ENCODE measurements around the gene ARL6IP4.

DNA sequence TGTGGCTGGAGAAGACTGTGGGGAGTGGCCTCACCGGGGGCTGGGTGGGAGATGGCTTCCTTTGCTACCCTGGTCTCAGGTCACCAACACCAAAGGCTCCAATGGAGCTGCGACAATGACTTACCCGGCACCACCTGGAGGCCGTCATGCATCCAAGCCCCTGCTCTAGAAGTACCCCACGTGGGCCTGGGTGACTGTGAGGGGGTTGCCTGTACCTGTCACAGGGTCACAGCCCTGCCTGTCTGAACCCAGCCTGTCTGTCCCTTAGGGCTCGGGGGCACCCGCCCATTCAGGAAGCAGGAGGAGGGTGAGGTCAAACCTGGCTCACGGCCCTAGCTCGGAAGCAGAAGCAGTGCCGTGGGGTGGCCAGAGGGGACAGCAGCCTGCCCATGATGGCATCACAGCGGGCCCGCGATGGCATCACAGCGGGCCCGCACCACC is 33.1 kb upstream of the ARL6IP4 start:
- TF ChIP-seq EZH2phosphoT487 (IDR thresholded peaks at IDR 0.05) = no peak
- TF ChIP-seq, protein P1, sequence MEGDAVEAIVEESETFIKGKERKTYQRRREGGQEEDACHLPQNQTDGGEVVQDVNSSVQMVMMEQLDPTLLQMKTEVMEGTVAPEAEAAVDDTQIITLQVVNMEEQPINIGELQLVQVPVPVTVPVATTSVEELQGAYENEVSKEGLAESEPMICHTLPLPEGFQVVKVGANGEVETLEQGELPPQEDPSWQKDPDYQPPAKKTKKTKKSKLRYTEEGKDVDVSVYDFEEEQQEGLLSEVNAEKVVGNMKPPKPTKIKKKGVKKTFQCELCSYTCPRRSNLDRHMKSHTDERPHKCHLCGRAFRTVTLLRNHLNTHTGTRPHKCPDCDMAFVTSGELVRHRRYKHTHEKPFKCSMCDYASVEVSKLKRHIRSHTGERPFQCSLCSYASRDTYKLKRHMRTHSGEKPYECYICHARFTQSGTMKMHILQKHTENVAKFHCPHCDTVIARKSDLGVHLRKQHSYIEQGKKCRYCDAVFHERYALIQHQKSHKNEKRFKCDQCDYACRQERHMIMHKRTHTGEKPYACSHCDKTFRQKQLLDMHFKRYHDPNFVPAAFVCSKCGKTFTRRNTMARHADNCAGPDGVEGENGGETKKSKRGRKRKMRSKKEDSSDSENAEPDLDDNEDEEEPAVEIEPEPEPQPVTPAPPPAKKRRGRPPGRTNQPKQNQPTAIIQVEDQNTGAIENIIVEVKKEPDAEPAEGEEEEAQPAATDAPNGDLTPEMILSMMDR (IDR thresholded peaks at IDR 0.05) = no peak
- TF ChIP-seq EZH2 (IDR thresholded peaks at IDR 0.05) = no peak

All from neural progenitor cell (in vitro differentiated cells).